ENCODE measurements around the gene PPP4R4. TPM values are rescaled to one million over a fixed set of nuclear protein-coding genes. Genes with fewer than 3 reads are reported as not detected.
"Not testable (repeated sequence)": the region's sequence is repeated elsewhere in the genome, so short reads cannot be mapped to it uniquely, and the experiment has no call there.

PPP4R4 gene
- total and polyA plus RNA-seq, 2 experiments from 2014 or later = 0.11 to 0.22 TPM

DNA sequence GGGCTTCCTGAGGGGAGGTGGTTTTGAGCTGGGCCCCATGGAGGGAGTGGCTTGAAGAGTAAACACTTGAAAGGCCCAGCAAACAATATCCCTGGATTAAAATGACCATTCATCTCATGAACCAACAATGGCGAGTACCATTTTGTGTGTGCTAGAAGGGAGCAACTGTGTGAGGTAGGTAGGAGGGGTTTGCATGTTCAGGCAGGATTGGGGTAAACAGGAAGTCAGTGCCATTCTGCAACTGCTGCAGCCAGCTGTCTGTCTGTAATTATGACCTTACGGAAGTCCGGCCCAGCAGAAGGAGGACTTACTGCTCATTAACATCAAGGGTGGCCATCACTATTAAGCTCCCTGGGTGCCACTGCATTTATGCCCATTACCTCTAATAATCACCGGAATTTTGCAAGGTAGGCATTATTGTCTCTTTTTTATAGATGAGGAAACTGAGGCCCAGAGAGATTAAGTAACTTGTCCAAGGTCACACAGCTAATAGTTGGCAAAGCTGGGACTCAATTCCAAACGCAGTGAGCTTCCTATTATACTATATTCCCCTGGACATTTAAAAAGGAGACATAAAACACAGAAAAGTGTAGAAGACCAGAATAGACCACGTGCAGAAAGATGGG, 28.1 kb upstream of the PPP4R4 start:
- H3K4me2 ChIP-seq (ENCODE audit: unreplicated experiment) = no peak overlapping the region
- TF ChIP-seq EZH2 (IDR thresholded peaks at IDR 0.05; ENCODE audit: insufficient read depth, poor library complexity, severe bottlenecking) = no peak
- TF ChIP-seq EZH2phosphoT487 (IDR thresholded peaks at IDR 0.05; ENCODE audit: insufficient read depth, low read depth) = no peak
- no peaks in the 10 kb centered on the region for H3F3A ChIP-seq (ENCODE audit: insufficient read depth)
- no peak overlapping the region for H3K4me3 ChIP-seq
- no peaks in the 10 kb centered on the region for H3K4me1 ChIP-seq (ENCODE audit: insufficient read depth)
- no peaks in the 10 kb centered on the region for H3K36me3 ChIP-seq (ENCODE audit: low read depth)
- H2AFZ ChIP-seq = no peak overlapping the region
- H3K9me3 ChIP-seq (ENCODE audit: low read depth) = no peaks in the 10 kb centered on the region
- H4K20me1 ChIP-seq (ENCODE audit: insufficient read depth) = no peaks in the 10 kb centered on the region
- no peak for DNase-seq
- H3K79me2 ChIP-seq (ENCODE audit: insufficient read depth) = no peaks in the 10 kb centered on the region
- H3K9ac ChIP-seq = no peak overlapping the region
- H3K9me2 ChIP-seq (ENCODE audit: insufficient read depth) = no peaks in the 10 kb centered on the region
- in situ Hi-C loops (cut with MboI) = loop anchor here (25.0 kb wide), 1 partner anchor 484 kb away; no protein-coding TSS in a partner anchor
- 73 to 76% methylated on average over 6 of the region's 6 CpGs for WGBS, 2 experiments (ENCODE audit: low coverage in 1 of 2, low lambda C conversion rate in 2 of 2, missing lambda C conversion rate in 2 of 2)
- H3K27me3 ChIP-seq (replicated peaks; ENCODE audit: insufficient read depth) = peaks cover 14% of the 10 kb centered on the region
- H3K27ac ChIP-seq = no peak overlapping the region

DNA sequence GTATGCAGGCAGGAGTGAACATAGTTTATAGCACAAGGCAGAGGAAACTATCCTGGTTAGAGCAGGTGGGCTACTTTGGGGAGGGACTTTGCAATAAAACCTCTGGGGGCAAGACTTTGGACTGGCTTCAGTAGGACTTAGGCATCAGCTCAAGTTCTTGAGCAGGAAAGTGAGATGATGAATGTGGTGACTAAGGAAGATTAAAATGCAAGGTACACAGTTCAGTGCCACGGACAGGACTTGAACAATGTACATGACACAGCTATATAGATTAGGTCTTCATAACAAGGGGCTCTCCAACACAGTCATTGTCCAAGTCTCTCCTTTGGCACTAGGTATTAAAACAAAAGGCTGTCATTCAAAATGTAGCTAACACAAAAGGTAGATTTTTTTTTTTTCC, 21.4 kb upstream of the PPP4R4 start:
- no peak overlapping the region for H3K27ac ChIP-seq
- TF ChIP-seq EZH2 (IDR thresholded peaks at IDR 0.05; ENCODE audit: insufficient read depth, poor library complexity, severe bottlenecking) (no peak), EZH2phosphoT487 (IDR thresholded peaks at IDR 0.05; ENCODE audit: insufficient read depth, low read depth) (no peak)
- 32 to 43% methylated on average over 1 of the region's 1 CpG for WGBS, 2 experiments (ENCODE audit: low coverage in 1 of 2, low lambda C conversion rate in 2 of 2, missing lambda C conversion rate in 2 of 2)
- H3K9ac ChIP-seq = no peak overlapping the region
- no peaks in the 10 kb centered on the region for H4K20me1 ChIP-seq (ENCODE audit: insufficient read depth)
- no peak overlapping the region for H3K4me2 ChIP-seq (ENCODE audit: unreplicated experiment)
- no peaks in the 10 kb centered on the region for H3F3A ChIP-seq (ENCODE audit: insufficient read depth)
- H3K4me1 ChIP-seq (ENCODE audit: insufficient read depth) = no peaks in the 10 kb centered on the region
- no peak overlapping the region for H3K4me3 ChIP-seq
- no peaks in the 10 kb centered on the region for H3K9me2 ChIP-seq (ENCODE audit: insufficient read depth)
- no peaks in the 10 kb centered on the region for H3K79me2 ChIP-seq (ENCODE audit: insufficient read depth)
- in situ Hi-C loops (cut with MboI) = no loop called here
- H3K36me3 ChIP-seq (ENCODE audit: low read depth) = no peaks in the 10 kb centered on the region
- no peak overlapping the region for H2AFZ ChIP-seq
- DNase-seq = no peak
- H3K27me3 ChIP-seq (replicated peaks; ENCODE audit: insufficient read depth) = peaks cover 45% of the 10 kb centered on the region
- no peaks in the 10 kb centered on the region for H3K9me3 ChIP-seq (ENCODE audit: low read depth)

GRCh38 chr14:94153750-94154342, 20.3 kb upstream of the PPP4R4 start:
- no peaks in the 10 kb centered on the region for H3K36me3 ChIP-seq (ENCODE audit: low read depth)
- H4K20me1 ChIP-seq (ENCODE audit: insufficient read depth) = no peaks in the 10 kb centered on the region
- WGBS, 2 experiments (ENCODE audit: low coverage in 1 of 2, low lambda C conversion rate in 2 of 2, missing lambda C conversion rate in 2 of 2) = 60 to 65% methylated on average over 6 of the region's 6 CpGs
- no peak overlapping the region for H3K4me2 ChIP-seq (ENCODE audit: unreplicated experiment)
- H3K27ac ChIP-seq = no peak overlapping the region
- no peak for DNase-seq
- no peak overlapping the region for H3K4me3 ChIP-seq
- in situ Hi-C loops (cut with MboI) = no loop called here
- H3K9me2 ChIP-seq (ENCODE audit: insufficient read depth) = no peaks in the 10 kb centered on the region
- TF ChIP-seq EZH2 (IDR thresholded peaks at IDR 0.05; ENCODE audit: insufficient read depth, poor library complexity, severe bottlenecking) (no peak), EZH2phosphoT487 (IDR thresholded peaks at IDR 0.05; ENCODE audit: insufficient read depth, low read depth) (no peak)
- H3K79me2 ChIP-seq (ENCODE audit: insufficient read depth) = no peaks in the 10 kb centered on the region
- no peak overlapping the region for H2AFZ ChIP-seq
- no peaks in the 10 kb centered on the region for H3K4me1 ChIP-seq (ENCODE audit: insufficient read depth)
- H3K27me3 ChIP-seq (replicated peaks; ENCODE audit: insufficient read depth) = peaks cover 45% of the 10 kb centered on the region
- no peak overlapping the region for H3K9ac ChIP-seq
- H3F3A ChIP-seq (ENCODE audit: insufficient read depth) = no peaks in the 10 kb centered on the region
- H3K9me3 ChIP-seq (ENCODE audit: low read depth) = no peaks in the 10 kb centered on the region

GRCh38 chr14:94156143-94156542, 18.0 kb upstream of the PPP4R4 start:
- H3K9me3 ChIP-seq (ENCODE audit: low read depth); in situ Hi-C loops (cut with MboI); H3F3A ChIP-seq (ENCODE audit: insufficient read depth); H3K79me2 ChIP-seq (ENCODE audit: insufficient read depth); H3K9me2 ChIP-seq (ENCODE audit: insufficient read depth); H4K20me1 ChIP-seq (ENCODE audit: insufficient read depth); H3K27ac ChIP-seq; H3K4me3 ChIP-seq; H3K4me1 ChIP-seq (ENCODE audit: insufficient read depth); H3K4me2 ChIP-seq (ENCODE audit: unreplicated experiment); H3K36me3 ChIP-seq (ENCODE audit: low read depth); H2AFZ ChIP-seq; DNase-seq; H3K9ac ChIP-seq: not testable (repeated sequence)
- peaks cover 30% of the 10 kb centered on the region for H3K27me3 ChIP-seq (replicated peaks; ENCODE audit: insufficient read depth)
- 82 to 84% methylated on average over 1 of the region's 1 CpG for whole genome bisulfite sequencing, 2 experiments (ENCODE audit: low coverage in 1 of 2, low lambda C conversion rate in 2 of 2, missing lambda C conversion rate in 2 of 2)

- H3K27ac ChIP-seq = no peak overlapping the region
- H3F3A ChIP-seq (ENCODE audit: insufficient read depth) = no peaks in the 10 kb centered on the region
- no peaks in the 10 kb centered on the region for H3K4me1 ChIP-seq (ENCODE audit: insufficient read depth)
- peaks cover 20% of the 10 kb centered on the region for H3K27me3 ChIP-seq (replicated peaks; ENCODE audit: insufficient read depth)
- TF ChIP-seq EZH2phosphoT487 (IDR thresholded peaks at IDR 0.05; ENCODE audit: insufficient read depth, low read depth) = no peak
- TF ChIP-seq EZH2 (IDR thresholded peaks at IDR 0.05; ENCODE audit: insufficient read depth, poor library complexity, severe bottlenecking) = no peak
- H3K79me2 ChIP-seq (ENCODE audit: insufficient read depth) = no peaks in the 10 kb centered on the region
- no peaks in the 10 kb centered on the region for H3K36me3 ChIP-seq (ENCODE audit: low read depth)
- H3K9ac ChIP-seq = no peak overlapping the region
- DNase-seq = no peak
- H3K4me2 ChIP-seq (ENCODE audit: unreplicated experiment) = no peak overlapping the region
- in situ Hi-C loops (cut with MboI) = no loop called here
- no peaks in the 10 kb centered on the region for H4K20me1 ChIP-seq (ENCODE audit: insufficient read depth)
- H3K9me3 ChIP-seq (ENCODE audit: low read depth) = no peaks in the 10 kb centered on the region
- no peak overlapping the region for H3K4me3 ChIP-seq
- H3K9me2 ChIP-seq (ENCODE audit: insufficient read depth) = no peaks in the 10 kb centered on the region
- H2AFZ ChIP-seq = no peak overlapping the region
Observed at GRCh38 chr14:94157197-94157596, 16.9 kb upstream of the PPP4R4 start.

All from GM23248 (cell line).